ENCODE results near the gene SAP30L.

SAP30L gene

GRCh38 chr5:154415114-154415513 is 30.7 kb upstream of the SAP30L start:
- no peak overlapping the region for H3K4me3 ChIP-seq (replicated peaks; ENCODE audit: low read depth, low read length)
- TF ChIP-seq CTCF (IDR thresholded peaks at IDR 0.05; ENCODE audit: low read depth, low read length, missing control alignments) = no peak
- DNase-seq (ENCODE audit: extremely low read depth, low read depth) = no peak

GRCh38 chr5:154418344-154418820 is 27.4 kb upstream of the SAP30L start:
- TF ChIP-seq CTCF (IDR thresholded peaks at IDR 0.05; ENCODE audit: low read depth, low read length, missing control alignments) = no peak
- no peak for DNase-seq (ENCODE audit: extremely low read depth, low read depth)
- no peak overlapping the region for H3K4me3 ChIP-seq (replicated peaks; ENCODE audit: low read depth, low read length)

- TF ChIP-seq CTCF (IDR thresholded peaks at IDR 0.05; ENCODE audit: low read depth, low read length, missing control alignments) = no peak
- no peak for DNase-seq (ENCODE audit: extremely low read depth, low read depth)
- H3K4me3 ChIP-seq (replicated peaks; ENCODE audit: low read depth, low read length) = no peak overlapping the region
Observed at GRCh38 chr5:154419236-154419635, 26.6 kb upstream of the SAP30L start.

GRCh38 chr5:154421868-154422267 is 23.9 kb upstream of the SAP30L start:
- DNase-seq (ENCODE audit: extremely low read depth, low read depth) = no peak
- no peak overlapping the region for H3K4me3 ChIP-seq (replicated peaks; ENCODE audit: low read depth, low read length)
- TF ChIP-seq CTCF (IDR thresholded peaks at IDR 0.05; ENCODE audit: low read depth, low read length, missing control alignments) = peak; percentile 74

GRCh38 chr5:154422298-154422697 is 23.5 kb upstream of the SAP30L start:
- H3K4me3 ChIP-seq (replicated peaks; ENCODE audit: low read depth, low read length) = no peak overlapping the region

GRCh38 chr5:154428208-154428607 is 17.6 kb upstream of the SAP30L start:
- no peak for TF ChIP-seq CTCF (IDR thresholded peaks at IDR 0.05; ENCODE audit: low read depth, low read length, missing control alignments)
- no peak overlapping the region for H3K4me3 ChIP-seq (replicated peaks; ENCODE audit: low read depth, low read length)
- no peak for DNase-seq (ENCODE audit: extremely low read depth, low read depth)

More at GRCh38 chr5:154422298-154422697, 23.5 kb upstream of the SAP30L start:
- no peak for DNase-seq (ENCODE audit: extremely low read depth, low read depth)
- no peak for TF ChIP-seq CTCF (IDR thresholded peaks at IDR 0.05; ENCODE audit: low read depth, low read length, missing control alignments)

- no peak for TF ChIP-seq CTCF (IDR thresholded peaks at IDR 0.05; ENCODE audit: low read depth, low read length, missing control alignments)
- DNase-seq (ENCODE audit: extremely low read depth, low read depth) = no peak
- no peak overlapping the region for H3K4me3 ChIP-seq (replicated peaks; ENCODE audit: low read depth, low read length)
Observed at GRCh38 chr5:154429341-154429740, 16.5 kb upstream of the SAP30L start.
